ENCODE measurements around the gene MATCAP1.

- TF ChIP-seq CTCF (IDR thresholded peaks at IDR 0.05) (no peak), POLR2A (IDR thresholded peaks at IDR 0.05) (no peak), POLR2AphosphoS5 (IDR thresholded peaks at IDR 0.05) (no peak)
Measured at GRCh38 chr16:67193536-67193935, 9.8 kb upstream of the MATCAP1 start.
